UCSD-AML1 (cell line): Measurements from ENCODE around the gene ITPKC.

ENCODE experiments used
- DNase-seq: peaks from one replicate; lab custom pipeline; 2025; ENCODE audit not compliant: unreplicated experiment; lab: John Stamatoyannopoulos, UW

The ITPKC gene

GRCh38 chr19:40739030-40739839, 22.3 kb downstream of the ITPKC start:
- no peak for DNase-seq

GRCh38 chr19:40739871-40740703, 23.2 kb downstream of the ITPKC start:
- DNase-seq = no peak

- no peak for DNase-seq
Measured at GRCh38 chr19:40740747-40741146, 23.8 kb downstream of the ITPKC start.

GRCh38 chr19:40741527-40742390, 24.8 kb downstream of the ITPKC start:
- no peak for DNase-seq

- DNase-seq = no peak
Measured at GRCh38 chr19:40742477-40742876, 25.6 kb downstream of the ITPKC start.

- DNase-seq = no peak
Measured at GRCh38 chr19:40742886-40743285, 26.0 kb downstream of the ITPKC start.

GRCh38 chr19:40743926-40744325, 27.0 kb downstream of the ITPKC start:
- DNase-seq = no peak

GRCh38 chr19:40744554-40745401, 27.9 kb downstream of the ITPKC start:
- DNase-seq = no peak

- no peak for DNase-seq
Measured at GRCh38 chr19:40745402-40745780, 28.5 kb downstream of the ITPKC start.

- DNase-seq = no peak
Measured at GRCh38 chr19:40747536-40747935, 30.6 kb downstream of the ITPKC start.

- DNase-seq = peak; percentile 100
Measured at GRCh38 chr19:40750058-40750873, 33.4 kb downstream of the ITPKC start, which contains the start of gene ACTMAP. TSS of gene ACTMAP (minus strand) at chr19:40750477. CDS start at chr19:40749803, 674 bp downstream.

- peak; percentile 97 for DNase-seq
Measured at GRCh38 chr19:40750874-40751537, 34.1 kb downstream of the ITPKC start, which contains the start of gene SNRPA. TSS of gene SNRPA (plus strand) at chr19:40751203. CDS start at chr19:40751409, 206 bp downstream.

GRCh38 chr19:40752257-40752781, 35.4 kb downstream of the ITPKC start:
- DNase-seq = no peak

GRCh38 chr19:40754611-40755247, 37.8 kb downstream of the ITPKC start:
- no peak for DNase-seq

- DNase-seq = no peak
Measured at GRCh38 chr19:40755248-40755624, 38.3 kb downstream of the ITPKC start.

GRCh38 chr19:40755791-40756190, 38.9 kb downstream of the ITPKC start:
- no peak for DNase-seq

- DNase-seq = no peak
Measured at GRCh38 chr19:40756502-40757110, 39.7 kb downstream of the ITPKC start.

GRCh38 chr19:40758491-40758890, 41.6 kb downstream of the ITPKC start:
- DNase-seq = no peak
